Iris pigment epithelial cell (primary cell): Measurements from ENCODE around the gene RASGRP4.
"Not testable (repeated sequence)": the region's sequence is repeated elsewhere in the genome, so short reads cannot be mapped to it uniquely, and the experiment has no call there.

Experiments used
- DNase-seq: peaks from one replicate; pipeline ENCODE4 v3.0.0-alpha.2; 2011; ENCODE audit warnings: low read depth

Gene RASGRP4

GRCh38 chr19:38445362-38445761, 19.3 kb upstream of the RASGRP4 start:
- DNase-seq: no peak

GRCh38 chr19:38444026-38444425, 18.0 kb upstream of the RASGRP4 start:
- DNase-seq: no peak

- DNase-seq: no peak
These were observed 17.5 kb upstream of the RASGRP4 start for GRCh38 chr19:38443458-38443999.

- DNase-seq: no peak
These were observed 16.7 kb upstream of the RASGRP4 start for GRCh38 chr19:38442736-38443135.

DNA sequence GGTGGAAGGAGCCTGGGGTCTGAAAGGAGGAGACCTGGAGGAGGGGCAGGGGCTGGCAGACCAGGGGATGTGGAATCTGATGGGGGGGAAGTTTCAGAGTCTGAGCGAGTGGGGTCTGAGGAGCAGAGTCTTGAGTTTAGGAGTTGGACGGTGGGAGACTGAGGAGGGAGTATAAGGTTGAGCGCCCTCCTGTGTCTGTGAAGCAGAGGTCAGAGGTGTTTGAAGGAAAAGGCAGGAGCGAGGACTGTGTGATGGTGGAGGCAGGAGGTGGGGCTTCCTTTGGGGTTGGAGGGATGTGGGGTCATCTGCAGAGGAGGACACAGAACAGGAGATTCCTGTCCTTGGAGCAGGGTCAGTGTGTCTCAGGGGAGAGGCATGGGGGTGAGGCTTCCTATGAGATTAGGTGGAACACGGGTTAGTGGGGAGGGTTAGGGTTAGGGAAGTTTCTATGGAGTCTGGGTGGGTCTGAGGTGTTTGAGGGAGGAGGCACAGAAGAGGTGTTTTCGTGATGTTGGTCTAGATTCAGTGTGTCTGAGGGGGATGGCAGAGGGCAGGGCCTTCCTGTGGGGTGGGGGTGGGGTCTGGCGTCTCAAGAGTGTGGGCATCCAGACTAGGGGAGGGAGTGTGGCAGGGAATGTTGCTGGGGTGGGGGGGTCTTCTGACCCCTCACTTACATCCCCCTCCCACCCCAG, 15.8 kb upstream of the RASGRP4 start:
- no peak for DNase-seq

DNA sequence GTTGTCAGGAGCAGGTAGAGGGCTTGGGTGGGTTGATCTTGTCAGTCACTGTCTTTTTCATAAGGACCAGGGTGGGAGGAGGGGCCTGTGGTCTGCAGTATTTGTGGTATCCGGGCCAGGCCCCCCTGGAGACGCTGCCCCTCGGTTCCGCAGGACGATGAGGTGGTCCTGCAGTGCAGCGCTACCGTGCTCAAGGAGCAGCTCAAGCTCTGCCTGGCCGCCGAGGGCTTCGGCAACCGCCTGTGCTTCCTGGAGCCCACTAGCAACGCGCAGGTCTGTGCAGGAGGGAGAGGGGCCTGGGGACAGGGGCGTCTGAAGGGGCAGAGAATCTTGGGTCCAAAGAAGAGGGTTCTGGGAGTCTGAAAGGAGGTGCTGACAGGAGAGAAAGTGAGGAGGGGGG, 14.6 kb upstream of the RASGRP4 start:
- DNase-seq: no peak

DNA sequence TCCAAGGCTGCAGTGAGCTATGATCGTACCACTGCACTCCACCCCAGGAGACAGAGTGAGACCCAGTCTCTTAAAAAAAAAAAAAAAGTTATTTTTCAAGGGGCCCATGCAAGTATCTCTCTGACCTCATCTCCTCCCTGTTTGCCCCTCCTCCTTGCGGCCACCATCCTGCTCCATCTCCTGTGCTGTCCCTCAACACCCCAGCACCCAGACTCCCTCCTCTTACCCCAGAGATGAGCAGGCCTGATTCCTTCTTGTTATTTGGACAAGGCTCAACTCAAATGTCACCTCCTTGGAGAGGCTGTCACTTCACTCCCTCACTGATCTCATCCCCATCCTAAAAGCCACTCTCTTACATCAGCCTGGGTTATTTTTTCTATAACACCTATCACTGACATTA, 11.9 kb upstream of the RASGRP4 start:
- no peak for DNase-seq

DNA sequence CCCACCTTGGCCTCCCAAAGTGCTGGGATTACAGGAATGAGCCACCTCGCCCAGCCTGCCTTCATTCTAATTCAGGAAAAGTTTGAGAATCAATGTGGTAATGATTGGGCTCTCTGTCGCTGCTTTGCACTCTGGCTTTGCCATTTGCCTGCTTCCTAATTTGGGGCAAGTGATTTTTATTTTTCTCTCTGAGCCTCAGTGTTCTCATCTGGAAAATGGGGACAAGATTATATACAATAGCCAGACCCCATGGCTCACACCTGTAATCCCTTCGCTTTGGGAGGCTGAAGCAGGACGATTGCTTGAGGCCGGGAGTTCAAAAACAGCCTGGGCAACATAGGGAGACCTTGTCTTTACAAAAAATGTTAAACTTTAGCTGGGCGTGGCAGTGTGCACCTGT, 11.3 kb upstream of the RASGRP4 start:
- no peak for DNase-seq

- DNase-seq: no peak
These were observed 8.6 kb upstream of the RASGRP4 start for GRCh38 chr19:38434549-38435051.

- DNase-seq: peak; percentile 33
These were observed 7.3 kb upstream of the RASGRP4 start, which contains the start of gene RYR1 for GRCh38 chr19:38433268-38433733. TSS of gene RYR1 (plus strand) at chr19:38433691. CDS start at chr19:38433830, 139 bp downstream.

- no peak for DNase-seq
These were observed 4.9 kb upstream of the RASGRP4 start for GRCh38 chr19:38430931-38431330.

DNA sequence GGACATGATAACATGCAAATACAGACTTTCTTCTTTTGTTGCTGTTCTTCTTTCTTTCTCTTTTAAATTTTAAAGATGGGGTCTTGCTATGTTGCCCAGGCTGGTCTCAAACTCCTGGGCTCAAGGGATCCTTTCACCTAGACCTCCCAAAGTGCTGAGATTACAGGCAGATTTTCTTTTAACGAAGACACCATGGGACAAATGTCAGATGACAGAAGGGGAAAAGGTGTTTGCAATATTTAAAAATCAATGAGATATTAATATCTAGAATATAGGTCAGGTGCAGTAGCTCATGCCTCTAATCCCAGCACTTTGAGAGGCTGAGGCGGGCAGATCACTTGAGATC, 3.8 kb upstream of the RASGRP4 start:
- no peak for DNase-seq

DNA sequence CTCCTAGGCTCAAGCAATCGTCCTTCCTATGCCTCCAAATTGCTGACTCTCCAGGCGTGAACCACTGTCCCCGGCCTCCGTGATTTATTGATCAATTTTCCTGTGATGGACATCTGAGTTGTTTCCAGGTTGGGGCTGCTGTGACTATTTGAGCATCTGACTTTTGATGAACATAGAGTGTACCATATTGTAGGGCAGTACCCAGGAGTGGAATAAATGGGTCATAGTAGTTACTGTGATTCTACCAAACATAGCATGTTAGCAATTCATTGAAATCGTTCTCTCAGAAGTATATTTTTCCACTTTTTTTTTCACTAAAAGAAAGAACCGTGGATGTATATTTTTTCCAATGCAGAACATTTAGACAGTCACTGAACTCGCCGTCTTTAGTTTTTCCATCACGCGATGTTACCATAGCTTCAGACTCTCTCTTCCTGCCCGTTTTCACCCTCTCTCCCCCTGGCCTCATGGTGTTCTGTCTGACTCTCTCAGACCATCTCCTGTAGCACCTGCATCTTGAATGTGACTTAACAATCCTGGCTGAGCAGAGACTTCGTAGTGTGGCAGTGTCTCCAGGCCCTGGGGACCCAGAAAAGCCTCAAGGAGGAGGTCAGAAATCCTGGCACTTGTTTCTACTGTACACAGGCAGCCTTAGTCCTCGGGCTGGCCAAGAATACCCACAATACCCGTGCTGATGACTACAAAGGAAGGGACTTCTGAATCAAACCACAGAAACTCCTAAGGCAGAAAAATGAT, 3.2 kb upstream of the RASGRP4 start:
- no peak for DNase-seq

DNA sequence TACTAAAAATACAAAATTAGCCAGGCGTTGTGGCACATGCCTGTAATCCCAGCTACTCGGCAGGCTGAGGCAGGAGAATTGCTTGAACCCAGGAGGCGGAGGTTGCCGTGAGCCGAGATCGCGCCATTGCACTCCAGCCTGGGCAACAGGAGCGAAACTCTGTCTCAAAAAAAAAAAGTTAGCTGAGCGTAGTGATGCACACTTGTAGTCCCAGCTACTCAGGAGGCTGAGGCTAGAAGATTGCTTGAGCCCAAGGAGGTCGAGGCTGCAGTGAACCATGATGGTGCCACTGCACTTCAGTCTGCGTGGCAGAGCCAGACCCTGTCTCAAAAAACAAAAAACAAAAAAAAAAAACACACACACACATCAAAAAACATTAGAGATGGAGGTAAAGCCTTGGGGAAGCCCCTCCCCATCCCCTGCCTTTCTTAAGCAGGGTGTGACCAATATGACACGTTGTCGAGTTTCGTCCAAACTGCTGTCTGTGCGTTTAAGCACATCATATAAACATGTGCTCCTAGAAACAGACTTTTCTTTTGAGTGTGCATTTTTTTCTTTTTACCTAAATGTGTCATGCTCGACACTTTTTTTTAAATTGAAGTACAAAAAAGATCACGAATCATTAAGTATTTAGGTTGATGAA, 1.1 kb upstream of the RASGRP4 start:
- DNase-seq: not testable (repeated sequence)

GRCh38 chr19:38425222-38425809, 703 bp downstream of the RASGRP4 start:
- DNase-seq: no peak

DNA sequence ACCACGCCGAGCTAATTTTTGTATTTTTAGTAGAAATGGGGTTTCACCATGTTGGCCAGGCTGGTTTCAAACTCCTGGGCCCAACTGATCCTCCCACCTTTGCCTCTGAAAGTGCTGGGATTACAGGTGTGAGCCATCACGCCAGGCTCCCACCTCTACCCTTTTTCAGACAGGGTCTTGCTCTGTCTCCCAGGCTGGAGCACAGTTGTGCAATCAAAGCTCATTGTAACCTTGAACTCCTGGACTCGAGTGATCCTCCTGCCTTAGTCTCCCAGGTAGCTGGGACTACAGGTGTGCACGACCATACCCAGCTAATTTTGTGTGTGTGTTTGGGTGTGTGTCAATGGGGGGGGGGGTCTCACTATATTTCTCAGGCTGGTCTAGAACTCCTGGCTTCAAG, 1.7 kb downstream of the RASGRP4 start:
- no peak for DNase-seq

DNA sequence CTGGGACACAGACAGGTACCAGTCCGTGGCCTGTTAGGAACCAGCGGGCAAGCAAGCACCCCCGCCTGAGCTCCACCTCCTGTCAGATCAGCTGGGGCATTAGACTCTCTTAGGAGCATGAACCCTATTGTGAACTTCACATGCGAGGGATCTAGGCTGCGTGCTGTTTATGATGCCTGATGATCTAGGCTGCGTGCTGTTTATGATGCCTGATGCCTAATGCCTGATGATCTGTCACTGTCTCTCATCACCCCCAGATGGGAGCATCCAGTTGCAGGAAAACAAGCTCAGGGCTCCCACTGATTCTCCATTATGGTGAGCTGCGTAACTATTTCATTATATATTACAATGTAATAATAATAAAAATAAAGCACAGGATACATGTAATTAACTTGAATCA, 3.6 kb downstream of the RASGRP4 start:
- DNase-seq: no peak

DNA sequence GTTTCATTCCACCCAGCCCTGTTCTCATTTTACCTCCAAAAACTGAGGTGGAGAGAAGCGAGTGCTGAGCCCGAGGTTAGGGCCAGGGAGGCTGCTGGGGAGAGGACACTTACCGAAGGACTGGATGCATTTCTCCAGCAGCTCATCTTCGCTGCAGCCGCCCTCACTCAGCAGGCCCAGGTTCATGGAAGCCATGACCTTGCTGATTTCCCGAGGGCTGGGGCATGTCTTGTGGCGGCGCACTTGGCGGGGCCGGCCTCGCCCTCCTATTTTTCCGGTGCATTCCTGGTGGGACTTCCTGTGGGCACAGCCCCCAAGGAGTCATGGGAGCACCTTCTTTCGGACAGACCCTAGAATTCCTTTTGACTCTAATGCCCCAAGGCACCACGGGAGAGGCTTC, 4.2 kb downstream of the RASGRP4 start:
- DNase-seq: no peak

DNA sequence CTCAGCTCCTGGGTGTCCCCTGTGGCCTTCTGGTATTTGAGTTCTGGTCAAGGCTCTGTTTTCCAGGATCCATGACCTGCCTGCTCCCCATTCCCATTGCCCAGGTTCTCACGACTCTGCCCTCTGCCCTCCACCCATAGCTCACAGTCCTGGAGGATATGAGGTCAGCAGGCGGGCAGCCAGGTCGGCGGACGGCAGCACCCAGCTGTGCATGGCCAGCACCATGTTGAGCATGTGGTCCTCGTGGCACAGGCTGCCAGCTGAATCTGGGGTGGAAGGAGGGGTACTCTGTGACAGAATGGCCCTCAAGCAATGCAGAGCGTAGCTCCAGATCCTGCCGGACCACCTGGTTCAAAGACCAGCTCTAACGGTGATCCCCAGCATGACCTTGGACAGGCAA, 5.1 kb downstream of the RASGRP4 start:
- DNase-seq: no peak

DNA sequence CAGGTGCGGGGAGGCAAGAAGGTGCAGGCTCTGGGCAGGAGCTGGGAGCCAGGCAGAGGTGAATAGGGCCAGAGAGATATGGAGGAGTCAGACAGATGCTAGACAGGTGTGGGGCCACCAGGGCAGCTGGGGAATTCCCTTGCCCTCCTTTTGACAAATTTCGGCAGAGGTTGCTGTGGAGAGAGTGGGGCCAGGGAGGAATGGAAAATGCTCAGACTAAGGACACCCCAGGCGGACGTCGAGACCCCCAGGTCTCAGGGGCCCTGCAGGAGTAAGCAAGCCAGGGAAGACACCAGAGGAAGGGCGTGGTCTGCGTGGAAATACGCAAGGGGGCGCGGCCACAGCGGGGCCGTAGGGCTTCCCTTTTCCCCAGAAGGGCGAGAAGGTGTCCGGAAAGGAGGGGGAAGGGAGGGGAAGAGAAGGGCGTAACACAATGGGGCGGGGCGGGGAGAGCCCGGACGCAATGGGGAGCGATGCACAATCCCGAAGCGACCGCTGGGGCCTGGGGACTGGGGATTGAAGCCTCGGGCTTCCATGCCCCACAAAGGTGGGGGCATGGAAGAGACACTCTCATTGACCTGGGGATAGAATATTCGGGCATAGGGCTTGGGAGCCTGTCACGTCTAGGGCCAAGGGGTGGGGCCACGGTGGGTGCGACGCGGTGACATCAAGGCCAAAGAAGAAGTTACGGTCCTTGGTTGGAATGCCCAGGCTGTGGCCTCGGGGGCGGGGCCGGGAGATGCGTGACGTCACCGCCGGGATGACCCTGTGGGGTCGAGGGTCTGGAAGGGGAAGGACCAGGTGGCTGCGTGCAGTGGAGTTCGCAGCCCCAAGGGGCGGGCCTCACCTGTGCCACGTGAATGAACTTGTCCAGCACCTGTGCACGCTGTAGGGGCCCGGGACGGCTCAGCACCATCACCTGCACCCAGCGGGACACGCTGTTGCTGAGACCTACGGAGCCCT, 8.2 kb downstream of the RASGRP4 start:
- DNase-seq: no peak

DNA sequence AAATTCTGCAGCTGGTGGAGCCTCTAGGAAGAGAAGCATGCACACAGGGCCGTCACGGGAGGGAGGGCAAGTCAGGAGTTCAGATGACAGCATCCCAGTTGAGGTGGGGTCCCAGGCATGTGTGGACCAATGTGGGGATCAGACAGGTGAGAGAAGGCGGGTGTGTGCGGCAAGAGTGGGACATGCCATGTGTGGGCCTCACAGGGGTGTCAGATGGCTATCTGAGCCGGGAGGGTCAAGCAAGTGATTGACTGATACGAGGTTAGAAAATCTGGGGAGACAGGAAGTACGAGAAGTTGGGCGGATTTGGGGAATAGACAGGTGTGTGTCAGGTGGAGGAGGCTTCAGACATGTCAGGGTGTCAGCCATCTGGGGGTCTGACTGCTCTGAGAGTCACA, 8.9 kb downstream of the RASGRP4 start:
- no peak for DNase-seq
